RWPE1 (cell line): Measurements from ENCODE around the gene SEMA3B.

Experiments used
- CTCF ChIA-PET: fragments of 350-600 bp; sonication (Branson Sonifier 250); formaldehyde crosslinking; extraction: SDS; loops from one replicate; lab custom pipeline; 2021; lab: Yijun Ruan, JAX
- POLR2A ChIA-PET: fragments of 400-600 bp; formaldehyde crosslinking; extraction: SDS; loops from one replicate; lab custom pipeline; 2020; ENCODE audit warnings: antibody characterized with exemption; ENCODE audit not compliant: low non-redundant PET; lab: Yijun Ruan, JAX
- DNase-seq: peaks from one replicate; pipeline ENCODE4 v3.0.0; 2012; ENCODE audit warnings: low spot score
- H3K27ac ChIP-seq: fragments of 450-650 bp; 2 replicates; pipeline ENCODE4 v1.5.1; 2017
- CTCF ChIP-seq: fragments of 450-650 bp; conservative IDR thresholded peaks from 2 replicates; pipeline ENCODE4 v1.5.1; 2017; ENCODE audit warnings: low read depth, mild to moderate bottlenecking

Gene SEMA3B

GRCh38 chr3:50294089-50294488 is 25.1 kb downstream of the SEMA3B start:
- TF ChIP-seq CTCF, result no peak
- CTCF ChIA-PET, result no interaction called here
- no peak for DNase-seq
- H3K27ac ChIP-seq, result peak overlapping the region; percentile 93
- POLR2A ChIA-PET, result interaction anchor here (0.6 kb wide), 1 partner anchor 32 kb away, joined by 3 read pairs; no protein-coding TSS in a partner anchor

- ChIA-PET CTCF (interaction anchor here (1.5 kb wide), 1 partner anchor 29 kb away, joined by 3 read pairs; no protein-coding TSS in a partner anchor), POLR2A (interaction anchor here (0.5 kb wide), 1 partner anchor 34 kb away, joined by 3 read pairs; no protein-coding TSS in a partner anchor)
- DNase-seq, result no peak
- no peak for TF ChIP-seq CTCF
- H3K27ac ChIP-seq, result peak overlapping the region; percentile 93
Observed at GRCh38 chr3:50294492-50295403, 25.8 kb downstream of the SEMA3B start.

- POLR2A ChIA-PET, result no interaction called here
- DNase-seq, result no peak
- H3K27ac ChIP-seq, result peak overlapping the region; percentile 93
- CTCF ChIA-PET, result interaction anchor here (1.5 kb wide), 1 partner anchor 28 kb away, joined by 3 read pairs; no protein-coding TSS in a partner anchor
- no peak for TF ChIP-seq CTCF
Observed at GRCh38 chr3:50295553-50296431, 26.8 kb downstream of the SEMA3B start.

GRCh38 chr3:50296721-50297383 is 27.9 kb downstream of the SEMA3B start:
- ChIA-PET CTCF (no interaction called here), POLR2A (no interaction called here)
- TF ChIP-seq CTCF, result no peak
- H3K27ac ChIP-seq, result peak overlapping the region; percentile 93
- DNase-seq, result no peak

- POLR2A ChIA-PET, result no interaction called here
- no peak for DNase-seq
- CTCF ChIA-PET, result no interaction called here
- H3K27ac ChIP-seq, result peak overlapping the region; percentile 93
- TF ChIP-seq CTCF, result no peak
Observed at GRCh38 chr3:50297384-50297775, 28.4 kb downstream of the SEMA3B start.
